Measurements from ENCODE around the gene KTI12. TPM values are rescaled to one million over a fixed set of nuclear protein-coding genes. Genes with fewer than 3 reads are reported as not detected.

KTI12 gene
- total RNA-seq, 1 donor from 2014 or later, result 9.6 TPM

GRCh38 chr1:51982161-51982560 lies 51.4 kb downstream of the KTI12 start:
- no peak for DNase-seq (ENCODE audit: extremely low spot score, unreplicated experiment)
- H3K9me3 Mint-ChIP-seq, result no peaks in the 10 kb centered on the region
- H3K27ac Mint-ChIP-seq, result no peak overlapping the region
- H3K36me3 Mint-ChIP-seq, result no peaks in the 10 kb centered on the region
- no peak for TF ChIP-seq CTCF (conservative IDR thresholded peaks at IDR 0.05)
- no peak overlapping the region for H3K4me3 Mint-ChIP-seq
- no peaks in the 10 kb centered on the region for H3K27me3 Mint-ChIP-seq
- peaks cover 7% of the 10 kb centered on the region for H3K4me1 Mint-ChIP-seq (ENCODE audit: unreplicated experiment)

Other genes starting within 250 kb of the KTI12 start
- gene NRDC, start 155.1 kb downstream of the KTI12 start, total RNA-seq (ENCODE audit: low replicate concordance), result 105 and 134 TPM in 2 replicates
- gene RAB3B, start 43.1 kb downstream of the KTI12 start, total RNA-seq (ENCODE audit: low replicate concordance), result 16.9 and 19.2 TPM in 2 replicates
- gene TXNDC12, start 21.4 kb upstream of the KTI12 start, total RNA-seq (ENCODE audit: low replicate concordance), result 48.3 and 61.3 TPM in 2 replicates
- gene BTF3L4, start 22.5 kb upstream of the KTI12 start, total RNA-seq (ENCODE audit: low replicate concordance), result 73.4 and 75.4 TPM in 2 replicates
- 25.8 and 30.6 TPM in 2 replicates for gene ZFYVE9, start 108.3 kb upstream of the KTI12 start, total RNA-seq (ENCODE audit: low replicate concordance)